Natural killer cell (primary cell): Measurements from ENCODE around the gene CT47C1. TPM values are rescaled to one million over a fixed set of nuclear protein-coding genes. Genes with fewer than 3 reads are reported as not detected.

Experiments
- ATAC-seq, 3 donors: fragments of 150-1000 bp in 2 of 3; fragments of 200-7000 bp in 1 of 3; cut with Tn5 transposase; 1 replicate in 1 of 3; 2 replicates in 2 of 3; pipeline ENCODE4 v1.10.0; 2021; ENCODE audit warnings: mild to moderate bottlenecking in 2 of 3, moderate library complexity in 2 of 3
- DNase-seq, 2 donors: peaks; one replicate each; pipeline versions ENCODE4 v3.0.0 to v3.0.0-alpha.2; 2013 to 2021; ENCODE audit warnings: mixed read lengths in 1 of 2
- H3K27ac ChIP-seq: one replicate; pipeline ENCODE4 v1.5.1; 2013; ENCODE audit warnings: mild to moderate bottlenecking, low read length
- H3K27me3 ChIP-seq: one replicate; pipeline ENCODE4 v1.6.1; 2013; ENCODE audit warnings: low read length; ENCODE audit not compliant: control insufficient read depth, insufficient read depth
- H3K36me3 ChIP-seq: one replicate; pipeline ENCODE4 v1.6.1; 2013; ENCODE audit warnings: low read length; ENCODE audit not compliant: control insufficient read depth, insufficient read depth
- H3K4me1 ChIP-seq: one replicate; pipeline ENCODE4 v1.6.1; 2013; ENCODE audit warnings: low read length; ENCODE audit not compliant: control insufficient read depth, insufficient read depth
- H3K4me3 ChIP-seq: one replicate; pipeline ENCODE4 v1.5.1; 2013; ENCODE audit warnings: low read length
- H3K9me3 ChIP-seq: one replicate; pipeline ENCODE4 v1.6.1; 2013; ENCODE audit warnings: low read length; ENCODE audit not compliant: control insufficient read depth, insufficient read depth
- H3K27ac Mint-ChIP-seq, 2 donors: one replicate each; pipeline ENCODE4 v1.8.0; 2022; ENCODE audit warnings: mild to moderate bottlenecking in 2 of 2, mixed read lengths in 2 of 2, moderate library complexity in 1 of 2
- H3K27me3 Mint-ChIP-seq, 2 donors: one replicate each; pipeline ENCODE4 v1.8.0; 2022; ENCODE audit warnings: low read depth in 2 of 2, mixed read lengths in 2 of 2
- H3K36me3 Mint-ChIP-seq: one replicate; pipeline ENCODE4 v1.8.0; 2022; ENCODE audit warnings: mixed read lengths
- H3K4me1 Mint-ChIP-seq, 2 donors: one replicate each; pipeline ENCODE4 v1.8.0; 2022; ENCODE audit warnings: mixed read lengths in 2 of 2
- H3K4me3 Mint-ChIP-seq: one replicate; pipeline ENCODE4 v1.8.0; 2022; ENCODE audit warnings: mild to moderate bottlenecking, moderate library complexity, mixed read lengths
- H3K9me3 Mint-ChIP-seq, 2 donors: one replicate each; pipeline ENCODE4 v1.8.0; 2022; ENCODE audit warnings: mixed read lengths in 2 of 2
- WGBS: methylation state at CpG from one replicate; pipeline ENCODE4 v1.1.7; 2013; ENCODE audit warnings: missing lambda C conversion rate; ENCODE audit not compliant: insufficient coverage; 5-methylcytosine and 5-hydroxymethylcytosine counted together
- intact Hi-C: fragments of 100-400 bp; cut with micrococcal nuclease; formaldehyde crosslinking; loops from one replicate; pipeline ENCODE4 v1.14.2; 2022
- total RNA-seq, 4 donors: library from RNA; stranded (reverse); fragments of 120-200 nt in 1 of 4; gene quantifications; one replicate each; pipeline versions ENCODE4 v1.2.3 to v1.2.4, GENCODE V29; 2013 to 2022
- TF ChIP-seq, protein P1 (sequence below): fragments of 200-600 bp; IDR thresholded peaks from one replicate; pipeline ENCODE4 v1.8.0; 2022; ENCODE audit warnings: antibody characterized with exemption

CT47C1 gene
- total RNA-seq, 3 donors from 2014 or later (not counting 1 experiment from before 2014, with no cell fraction given), result not detected

DNA sequence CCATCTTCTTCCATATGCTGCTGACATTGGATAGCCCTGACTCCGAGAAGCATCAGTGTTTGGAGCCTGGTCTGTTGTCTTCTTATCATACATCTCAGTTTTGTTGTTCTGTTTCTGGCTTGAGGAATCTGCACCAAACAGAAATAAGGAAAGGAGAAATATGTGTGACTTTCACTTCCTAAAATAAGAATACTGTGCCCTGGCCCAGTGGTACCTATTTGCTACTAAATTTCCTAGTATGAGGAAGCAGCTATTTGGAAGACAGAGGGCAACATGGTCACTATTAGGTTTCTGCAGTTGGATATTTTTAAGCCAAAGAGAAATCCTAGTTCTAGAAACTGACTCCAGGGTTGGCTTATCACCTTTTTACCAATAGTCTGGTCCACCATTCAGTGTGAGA, 16.8 kb downstream of the CT47C1 start:
- Histone ChIP-seq H3K27ac (no peak overlapping the region), H3K4me1 (no peaks in the 10 kb centered on the region), H3K4me3 (no peak overlapping the region), H3K27me3 (no peaks in the 10 kb centered on the region), H3K36me3 (no peaks in the 10 kb centered on the region), H3K9me3 (no peaks in the 10 kb centered on the region)
- intact Hi-C loops, result no loop called here
- H3K27me3 Mint-ChIP-seq, result peaks cover 3 to 19% of the 10 kb centered on the region in 2 donors
- H3K27ac Mint-ChIP-seq, result no peak overlapping the region
- DNase-seq (no peak), ATAC-seq (no peak)
- TF ChIP-seq, protein P1, sequence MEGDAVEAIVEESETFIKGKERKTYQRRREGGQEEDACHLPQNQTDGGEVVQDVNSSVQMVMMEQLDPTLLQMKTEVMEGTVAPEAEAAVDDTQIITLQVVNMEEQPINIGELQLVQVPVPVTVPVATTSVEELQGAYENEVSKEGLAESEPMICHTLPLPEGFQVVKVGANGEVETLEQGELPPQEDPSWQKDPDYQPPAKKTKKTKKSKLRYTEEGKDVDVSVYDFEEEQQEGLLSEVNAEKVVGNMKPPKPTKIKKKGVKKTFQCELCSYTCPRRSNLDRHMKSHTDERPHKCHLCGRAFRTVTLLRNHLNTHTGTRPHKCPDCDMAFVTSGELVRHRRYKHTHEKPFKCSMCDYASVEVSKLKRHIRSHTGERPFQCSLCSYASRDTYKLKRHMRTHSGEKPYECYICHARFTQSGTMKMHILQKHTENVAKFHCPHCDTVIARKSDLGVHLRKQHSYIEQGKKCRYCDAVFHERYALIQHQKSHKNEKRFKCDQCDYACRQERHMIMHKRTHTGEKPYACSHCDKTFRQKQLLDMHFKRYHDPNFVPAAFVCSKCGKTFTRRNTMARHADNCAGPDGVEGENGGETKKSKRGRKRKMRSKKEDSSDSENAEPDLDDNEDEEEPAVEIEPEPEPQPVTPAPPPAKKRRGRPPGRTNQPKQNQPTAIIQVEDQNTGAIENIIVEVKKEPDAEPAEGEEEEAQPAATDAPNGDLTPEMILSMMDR, result no peak
- H3K9me3 Mint-ChIP-seq, result no peaks in the 10 kb centered on the region
- H3K4me3 Mint-ChIP-seq, result no peak overlapping the region
- WGBS, result 100% methylated on average over 1 of the region's 1 CpG
- H3K4me1 Mint-ChIP-seq, result no peaks in the 10 kb centered on the region
- H3K36me3 Mint-ChIP-seq, result no peaks in the 10 kb centered on the region

DNA sequence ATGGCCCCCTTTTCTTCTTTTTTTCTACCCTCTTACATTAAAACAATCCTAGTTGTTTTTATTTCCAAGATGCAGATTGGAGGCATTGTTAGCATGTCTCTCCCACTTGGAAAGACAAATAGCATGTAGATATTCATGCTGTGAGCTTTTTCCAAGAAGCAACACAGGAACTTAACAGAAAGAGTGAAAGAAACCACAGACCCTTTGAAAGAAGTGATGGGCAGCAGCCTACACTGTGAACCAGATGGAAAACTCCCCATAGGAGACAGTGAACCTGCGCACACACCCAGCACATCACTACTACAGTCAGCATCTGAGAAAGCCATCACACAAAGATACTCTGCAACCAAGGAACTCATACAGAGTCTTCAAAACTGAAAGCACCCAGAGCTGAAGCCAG, 17.8 kb downstream of the CT47C1 start:
- no peaks in the 10 kb centered on the region for H3K27me3 ChIP-seq
- DNase-seq, result no peak
- H3K9me3 ChIP-seq, result no peaks in the 10 kb centered on the region
- intact Hi-C loops, result no loop called here
- no peak overlapping the region for H3K4me3 ChIP-seq
- H3K4me1 ChIP-seq, result no peaks in the 10 kb centered on the region
- TF ChIP-seq, protein P1, result no peak
- H3K36me3 Mint-ChIP-seq, result no peaks in the 10 kb centered on the region
- no peaks in the 10 kb centered on the region for H3K9me3 Mint-ChIP-seq
- no peak overlapping the region for H3K27ac ChIP-seq
- peaks cover 3 to 19% of the 10 kb centered on the region in 2 donors for H3K27me3 Mint-ChIP-seq
- H3K4me3 Mint-ChIP-seq, result no peak overlapping the region
- WGBS, result 100% methylated on average over 1 of the region's 1 CpG
- no peaks in the 10 kb centered on the region for H3K4me1 Mint-ChIP-seq
- H3K27ac Mint-ChIP-seq, result no peak overlapping the region
- ATAC-seq, result no peak
- H3K36me3 ChIP-seq, result no peaks in the 10 kb centered on the region

DNA sequence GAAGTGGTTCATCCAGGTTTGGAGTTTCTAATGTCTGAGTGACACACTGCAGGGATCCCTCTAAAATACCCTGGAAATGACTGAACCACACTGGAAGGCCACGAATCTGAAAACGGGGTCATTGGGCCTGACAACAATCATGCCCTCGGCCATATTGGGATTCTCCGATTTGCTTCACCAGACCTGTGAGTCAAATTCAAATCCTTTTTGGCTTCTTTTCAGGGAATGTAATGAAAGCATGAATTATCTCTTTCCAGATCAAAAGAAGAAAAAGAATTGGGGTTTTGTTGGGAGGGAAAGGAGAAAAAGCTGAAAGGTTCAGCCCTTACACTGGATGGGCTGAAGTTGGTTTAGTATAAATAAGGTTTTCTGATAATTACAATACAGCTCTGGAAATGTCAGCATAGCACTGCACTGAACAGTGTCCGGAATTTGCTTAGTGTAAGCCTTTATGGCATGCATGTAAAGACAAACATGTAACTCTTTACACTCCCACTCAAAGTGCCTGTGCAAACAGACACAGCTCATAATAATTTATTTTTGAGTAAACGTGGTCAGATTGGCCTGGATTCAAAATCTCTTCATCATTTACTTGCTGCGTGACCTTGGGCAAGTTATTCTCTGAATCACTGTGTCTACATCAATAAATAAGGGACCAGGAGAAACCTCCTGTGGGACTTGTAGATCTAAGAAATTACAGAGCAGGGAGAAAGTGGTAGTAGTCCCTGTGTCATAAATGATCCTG, 21.4 kb downstream of the CT47C1 start:
- DNase-seq (no peak), ATAC-seq (no peak)
- Histone ChIP-seq H3K9me3 (no peaks in the 10 kb centered on the region), H3K4me1 (no peaks in the 10 kb centered on the region), H3K27me3 (no peaks in the 10 kb centered on the region), H3K36me3 (no peaks in the 10 kb centered on the region), H3K27ac (no peak overlapping the region), H3K4me3 (no peak overlapping the region)
- Mint-ChIP-seq H3K27ac (no peak overlapping the region), H3K4me1 (no peaks in the 10 kb centered on the region), H3K27me3 (peaks cover 6 to 31% of the 10 kb centered on the region in 2 donors), H3K4me3 (no peak overlapping the region), H3K36me3 (no peaks in the 10 kb centered on the region), H3K9me3 (no peaks in the 10 kb centered on the region)
- TF ChIP-seq, protein P1, result no peak
- intact Hi-C loops, result no loop called here
- WGBS, result 94% methylated on average over 4 of the region's 7 CpGs

DNA sequence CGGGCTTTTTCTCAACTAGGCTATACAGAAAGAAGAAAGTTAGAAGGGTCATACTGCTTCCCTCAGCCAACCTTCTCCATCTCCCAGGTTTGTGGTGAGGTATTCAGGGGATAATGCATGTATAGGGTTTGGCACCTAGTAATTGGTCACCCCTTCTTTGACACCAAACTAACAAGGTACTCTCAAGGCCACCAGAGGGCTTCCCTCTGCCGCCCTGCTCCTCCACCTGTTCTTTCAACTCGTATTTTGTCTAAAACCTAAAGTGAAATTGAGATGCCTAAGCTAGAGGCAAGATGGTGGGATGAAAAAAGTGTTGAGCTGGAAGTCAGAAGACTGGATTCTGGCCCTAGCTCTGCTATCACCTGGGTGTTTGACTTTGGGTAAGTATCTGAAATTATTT, 22.0 kb downstream of the CT47C1 start:
- no peaks in the 10 kb centered on the region for H3K27me3 ChIP-seq
- no peak overlapping the region for H3K4me3 ChIP-seq
- no peak overlapping the region for H3K27ac Mint-ChIP-seq
- intact Hi-C loops, result no loop called here
- H3K36me3 Mint-ChIP-seq, result no peaks in the 10 kb centered on the region
- TF ChIP-seq, protein P1, result no peak
- no peaks in the 10 kb centered on the region for H3K4me1 ChIP-seq
- no peak for DNase-seq
- no peaks in the 10 kb centered on the region for H3K9me3 ChIP-seq
- no peak overlapping the region for H3K27ac ChIP-seq
- WGBS, result 80% methylated on average over 1 of the region's 3 CpGs
- H3K36me3 ChIP-seq, result no peaks in the 10 kb centered on the region
- no peaks in the 10 kb centered on the region for H3K9me3 Mint-ChIP-seq
- H3K4me1 Mint-ChIP-seq, result no peaks in the 10 kb centered on the region
- peaks cover 6 to 37% of the 10 kb centered on the region in 2 donors for H3K27me3 Mint-ChIP-seq
- no peak for ATAC-seq
- H3K4me3 Mint-ChIP-seq, result no peak overlapping the region
